Panc1 (cell line): ENCODE data around the gene IGFL1. TPM values are rescaled to one million over a fixed set of nuclear protein-coding genes. Genes with fewer than 3 reads are reported as not detected.
"Not testable (repeated sequence)": the region's sequence is repeated elsewhere in the genome, so short reads cannot be mapped to it uniquely, and the experiment has no call there.

ENCODE experiments used
- ATAC-seq: fragments of 200-7000 bp; cut with Tn5 transposase; 2 replicates; pipeline ENCODE4 v1.9.1; 2020; ENCODE audit warnings: mild to moderate bottlenecking, moderate library complexity
- BruUV-seq: library from RNA; stranded (reverse); fragments of 400-500 nt; replicated peaks from 2 replicates; lab custom pipeline; 2021; lab: Mats Ljungman, UMichigan
- CTCF ChIA-PET: fragments of 300-600 bp; sonication (Branson Sonifier 250); formaldehyde crosslinking; loops from one replicate; lab custom pipeline; 2022; ENCODE audit warnings: antibody characterized with exemption; lab: Charles Lee
- POLR2A ChIA-PET: fragments of 300-600 bp; sonication (Branson Sonifier 250); formaldehyde crosslinking; loops from one replicate; lab custom pipeline; 2022; ENCODE audit warnings: antibody characterized with exemption; lab: Charles Lee
- DNase-seq: peaks from one replicate; pipeline ENCODE4 v3.0.0-alpha.2; 2010; ENCODE audit warnings: low read depth, low spot score
- H3K27ac ChIP-seq: 2 replicates; pipeline ENCODE4 v1.5.1; 2011; ENCODE audit warnings: mild to moderate bottlenecking, low read length, inconsistent platforms
- H3K27me3 ChIP-seq: fragments of 200-500 bp; sonication (Bioruptor generic); 2 replicates; pipeline ENCODE4 v1.6.0; 2014; ENCODE audit warnings: low read length, inconsistent platforms; ENCODE audit not compliant: control insufficient read depth, insufficient read depth
- H3K36me3 ChIP-seq: fragments of 200-500 bp; sonication (Bioruptor generic); 2 replicates; pipeline ENCODE4 v1.5.1; 2014; ENCODE audit warnings: inconsistent platforms, mild to moderate bottlenecking, low read length, moderate library complexity; ENCODE audit not compliant: control insufficient read depth, insufficient read depth
- H3K4me1 ChIP-seq: 2 replicates; pipeline ENCODE4 v1.5.1; 2011; ENCODE audit warnings: inconsistent platforms, mild to moderate bottlenecking, low read length, moderate library complexity; ENCODE audit not compliant: control insufficient read depth, insufficient read depth
- H3K4me3 ChIP-seq, 2 experiments: 2 replicates each; pipeline ENCODE4 v1.5.1; 2011 to 2012; ENCODE audit warnings: low read depth in 2 of 2, low read length in 2 of 2, mild to moderate bottlenecking in 2 of 2, inconsistent platforms in 1 of 2, moderate library complexity in 1 of 2
- H3K9me3 ChIP-seq: fragments of 200-500 bp; sonication (Bioruptor generic); 2 replicates; pipeline ENCODE4 v1.5.1; 2014; ENCODE audit warnings: low read depth, mild to moderate bottlenecking, inconsistent platforms, low read length, moderate library complexity; ENCODE audit not compliant: control insufficient read depth, insufficient read depth
- CTCF ChIP-seq: fragments of 450-650 bp; IDR thresholded peaks from 2 replicates; pipeline ENCODE4 v1.5.1; 2017; ENCODE audit warnings: mild to moderate bottlenecking
- POLR2AphosphoS5 ChIP-seq: IDR thresholded peaks from 2 replicates; pipeline ENCODE4 v1.6.1; 2012; ENCODE audit warnings: mild to moderate bottlenecking, low read depth, low read length, moderate library complexity
- SIN3A ChIP-seq: IDR thresholded peaks from 2 replicates; pipeline ENCODE4 v1.6.1; 2012; ENCODE audit warnings: low read depth, mild to moderate bottlenecking, low read length, moderate library complexity, borderline replicate concordance; ENCODE audit not compliant: insufficient read depth
- TCF7L2 ChIP-seq: IDR thresholded peaks from 2 replicates; pipeline ENCODE4 v1.6.1; 2011; ENCODE audit warnings: mild to moderate bottlenecking, low read depth, low read length, inconsistent platforms
- in situ Hi-C: cut with HindIII; loops from 2 replicates; pipeline ENCODE4 v1.10.0; 2016; ENCODE audit warnings: low sequenced_read_pairs, low pct_unique_long_range_greater_than_20kb
- intact Hi-C: fragments of 100-400 bp; cut with micrococcal nuclease; formaldehyde crosslinking; loops from one replicate; pipeline ENCODE4 v1.10.0; 2022; ENCODE audit not compliant: unreplicated experiment
- total RNA-seq: library from RNA; stranded (reverse); gene quantifications from one replicate; pipeline ENCODE4 v1.2.1, GENCODE V29; 2021; ENCODE audit not compliant: unreplicated experiment
- TF ChIP-seq, protein P1 (sequence below), 2 experiments: IDR thresholded peaks; 2 replicates each; pipeline ENCODE4 v1.6.1; 2011 to 2012; ENCODE audit warnings: low read depth in 2 of 2, control low read depth in 1 of 2, low read length in 1 of 2, mild to moderate bottlenecking in 1 of 2, moderate library complexity in 1 of 2; ENCODE audit not compliant: insufficient read depth in 1 of 2

IGFL1 gene
- total RNA-seq, 1 experiment from 2014 or later, result not detected

DNA sequence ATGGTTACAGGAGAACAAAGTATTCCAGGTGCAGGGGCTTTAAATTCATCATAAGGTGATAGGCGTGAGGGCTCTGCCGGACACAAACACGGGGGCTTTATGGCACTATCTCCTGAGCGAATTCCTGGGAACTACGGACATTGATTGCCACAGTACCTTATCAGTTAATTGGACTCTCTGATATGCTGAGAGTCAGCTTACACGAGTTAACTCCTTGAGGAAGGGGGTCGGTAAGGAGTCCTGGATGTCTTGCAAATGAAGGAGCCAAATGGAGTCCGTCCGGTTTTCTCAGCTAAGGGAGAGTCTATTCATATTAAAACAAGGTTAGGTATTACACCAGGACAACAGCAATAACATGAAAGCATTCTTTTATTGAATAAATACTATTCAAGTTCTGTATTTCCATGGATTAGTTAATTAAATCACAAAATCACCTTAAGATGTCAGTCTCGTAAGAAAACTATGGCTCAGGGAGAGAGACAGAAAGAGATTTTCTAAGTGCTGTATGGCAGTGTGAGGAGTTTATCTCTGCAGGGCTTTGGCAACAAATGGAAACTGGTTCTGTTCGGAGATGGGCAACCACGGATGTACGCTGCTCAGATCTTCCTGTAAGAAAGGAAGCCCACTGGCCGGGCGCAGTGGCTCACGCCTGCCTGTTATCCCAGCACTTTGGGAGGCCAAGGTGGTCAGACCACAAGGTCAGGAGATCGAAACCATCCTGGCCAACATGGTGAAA, 41.1 kb downstream of the IGFL1 start:
- ATAC-seq, result no peak
- intact Hi-C loops (no loop called here), in situ Hi-C loops (no loop called here)
- POLR2A ChIA-PET, result no interaction called here
- H3K4me1 ChIP-seq, result no peaks in the 10 kb centered on the region
- no peak for DNase-seq
- BruUV-seq, result no TSS peak
- no peaks in the 10 kb centered on the region for H3K27me3 ChIP-seq
- H3K4me3 ChIP-seq, result no peak overlapping the region
- TF ChIP-seq SIN3A (no peak), POLR2AphosphoS5 (no peak)
- CTCF ChIA-PET, result interaction anchor here (0.9 kb wide), 1 partner anchor 1470 kb away, joined by 3 read pairs; no protein-coding TSS in a partner anchor
- no peaks in the 10 kb centered on the region for H3K9me3 ChIP-seq
- no peak overlapping the region for H3K27ac ChIP-seq
- no peaks in the 10 kb centered on the region for H3K36me3 ChIP-seq

DNA sequence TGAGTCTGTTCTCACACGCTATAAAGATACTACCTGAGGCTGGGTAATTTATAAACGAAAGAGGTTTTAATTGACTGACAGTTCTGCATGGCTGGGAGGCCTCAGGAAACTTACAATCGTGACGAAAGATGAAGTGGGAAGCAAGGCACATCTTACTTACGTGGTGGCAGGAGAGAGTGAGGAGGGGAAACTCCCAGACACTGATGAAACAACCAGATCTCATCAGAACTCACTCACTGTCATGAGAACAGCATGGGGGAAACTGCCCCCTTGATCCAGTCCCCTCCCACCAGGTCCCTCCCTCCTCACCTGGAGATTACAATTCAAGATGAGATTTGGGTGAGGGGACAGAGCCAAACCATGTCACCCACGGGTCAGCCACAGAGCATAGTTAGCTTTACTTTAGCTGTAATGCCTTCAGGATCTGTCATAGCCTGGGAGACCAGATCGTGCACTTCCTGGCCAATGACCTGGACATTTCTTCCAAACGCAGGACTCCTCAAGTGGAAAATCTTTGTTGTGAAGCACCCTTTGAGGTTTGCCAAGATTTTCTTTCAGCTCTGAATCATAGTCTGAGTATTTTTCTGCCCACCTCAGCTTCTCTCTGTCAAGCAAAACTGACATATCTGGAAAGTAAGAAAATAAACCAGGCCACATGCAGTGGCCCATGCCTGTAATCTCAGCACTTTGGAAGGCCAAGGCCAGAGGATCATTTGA, 42.1 kb downstream of the IGFL1 start:
- Histone ChIP-seq H3K27me3 (no peaks in the 10 kb centered on the region), H3K4me1 (no peaks in the 10 kb centered on the region), H3K4me3 (no peak overlapping the region), H3K9me3 (no peaks in the 10 kb centered on the region), H3K36me3 (no peaks in the 10 kb centered on the region), H3K27ac (no peak overlapping the region)
- BruUV-seq, result no TSS peak
- TF ChIP-seq TCF7L2, result no peak
- no peak for TF ChIP-seq CTCF
- no peak for TF ChIP-seq POLR2AphosphoS5
- TF ChIP-seq, protein P1, sequence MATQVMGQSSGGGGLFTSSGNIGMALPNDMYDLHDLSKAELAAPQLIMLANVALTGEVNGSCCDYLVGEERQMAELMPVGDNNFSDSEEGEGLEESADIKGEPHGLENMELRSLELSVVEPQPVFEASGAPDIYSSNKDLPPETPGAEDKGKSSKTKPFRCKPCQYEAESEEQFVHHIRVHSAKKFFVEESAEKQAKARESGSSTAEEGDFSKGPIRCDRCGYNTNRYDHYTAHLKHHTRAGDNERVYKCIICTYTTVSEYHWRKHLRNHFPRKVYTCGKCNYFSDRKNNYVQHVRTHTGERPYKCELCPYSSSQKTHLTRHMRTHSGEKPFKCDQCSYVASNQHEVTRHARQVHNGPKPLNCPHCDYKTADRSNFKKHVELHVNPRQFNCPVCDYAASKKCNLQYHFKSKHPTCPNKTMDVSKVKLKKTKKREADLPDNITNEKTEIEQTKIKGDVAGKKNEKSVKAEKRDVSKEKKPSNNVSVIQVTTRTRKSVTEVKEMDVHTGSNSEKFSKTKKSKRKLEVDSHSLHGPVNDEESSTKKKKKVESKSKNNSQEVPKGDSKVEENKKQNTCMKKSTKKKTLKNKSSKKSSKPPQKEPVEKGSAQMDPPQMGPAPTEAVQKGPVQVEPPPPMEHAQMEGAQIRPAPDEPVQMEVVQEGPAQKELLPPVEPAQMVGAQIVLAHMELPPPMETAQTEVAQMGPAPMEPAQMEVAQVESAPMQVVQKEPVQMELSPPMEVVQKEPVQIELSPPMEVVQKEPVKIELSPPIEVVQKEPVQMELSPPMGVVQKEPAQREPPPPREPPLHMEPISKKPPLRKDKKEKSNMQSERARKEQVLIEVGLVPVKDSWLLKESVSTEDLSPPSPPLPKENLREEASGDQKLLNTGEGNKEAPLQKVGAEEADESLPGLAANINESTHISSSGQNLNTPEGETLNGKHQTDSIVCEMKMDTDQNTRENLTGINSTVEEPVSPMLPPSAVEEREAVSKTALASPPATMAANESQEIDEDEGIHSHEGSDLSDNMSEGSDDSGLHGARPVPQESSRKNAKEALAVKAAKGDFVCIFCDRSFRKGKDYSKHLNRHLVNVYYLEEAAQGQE (IDR thresholded peaks at IDR 0.05; ENCODE audit: insufficient read depth in 1 of 2, low read depth in 2 of 2, low read length in 1 of 2), result no peak
- ChIA-PET CTCF (interaction anchor here (0.6 to 0.9 kb wide), 2 partner anchors 9 to 10 kb away, joined by 11 to 14 read pairs; no protein-coding TSS in a partner anchor), POLR2A (no interaction called here)
- intact Hi-C loops (no loop called here), in situ Hi-C loops (no loop called here)
- ATAC-seq (no peak; the same call in 1 of the 2 replicates), DNase-seq (no peak)

DNA sequence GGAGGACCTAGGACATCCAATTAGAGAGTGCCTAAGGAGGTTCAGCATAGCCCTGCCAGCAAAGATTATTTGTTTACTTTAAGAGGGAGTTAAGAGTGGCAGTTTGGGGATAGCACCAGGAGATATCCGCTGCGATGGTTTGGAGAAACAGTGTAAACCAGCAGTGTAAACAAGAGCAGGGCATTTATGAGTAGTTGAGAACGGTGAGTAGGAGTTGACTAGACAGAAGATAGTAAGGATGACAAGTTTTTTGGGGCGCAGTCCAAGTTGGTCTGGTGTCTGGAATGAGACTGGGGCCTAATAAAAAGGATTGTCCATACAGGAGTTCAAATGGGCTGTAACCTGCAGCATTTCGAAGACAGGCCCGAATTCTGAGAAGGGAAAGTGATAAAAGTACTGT, 44.4 kb downstream of the IGFL1 start:
- H3K9me3 ChIP-seq, H3K27me3 ChIP-seq, H3K4me3 ChIP-seq, DNase-seq, H3K36me3 ChIP-seq, intact Hi-C loops, BruUV-seq, POLR2A ChIA-PET, H3K4me1 ChIP-seq, H3K27ac ChIP-seq, ATAC-seq, CTCF ChIA-PET, in situ Hi-C loops: not testable (repeated sequence)
